Measurements from ENCODE around the gene HSPH1.
"Not testable (repeated sequence)": the region's sequence is repeated elsewhere in the genome, so short reads cannot be mapped to it uniquely, and the experiment has no call there.

Gene HSPH1

DNA sequence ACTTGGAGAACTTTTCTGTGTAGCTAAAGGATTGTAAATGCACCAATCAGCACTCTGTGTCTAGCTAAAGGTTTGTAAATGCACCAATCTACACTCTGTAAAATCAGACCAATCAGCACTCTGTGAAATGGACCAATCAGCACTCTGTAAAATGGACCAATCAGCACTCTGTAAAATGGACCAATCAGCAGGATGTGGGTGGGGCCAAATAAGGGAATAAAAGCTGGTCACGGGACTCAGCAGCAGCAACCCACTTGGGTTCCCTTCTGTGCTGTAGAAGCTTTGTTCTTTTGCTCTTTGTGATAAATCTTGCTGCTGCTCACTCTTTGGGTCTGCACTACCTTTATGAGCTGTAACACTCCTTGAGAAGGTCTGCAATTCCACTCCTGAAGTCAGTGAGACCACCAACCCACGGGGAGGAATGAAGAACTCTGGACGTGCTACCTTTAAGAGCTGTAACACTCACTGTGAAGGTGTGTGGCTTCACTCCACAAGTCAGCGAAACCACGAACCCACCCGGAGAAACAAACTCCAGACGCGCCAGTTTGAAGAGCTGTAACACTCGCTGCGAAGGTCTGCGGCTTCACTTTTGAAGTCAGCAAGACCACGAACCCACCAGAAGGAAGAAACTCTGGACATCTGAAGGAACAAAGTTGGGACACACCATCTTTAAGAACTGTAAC lies 16.2 kb upstream of the HSPH1 start:
- not testable (repeated sequence) for DNase-seq (ENCODE audit: low read depth in 1 of 2, low spot score in 1 of 2)

- DNase-seq (ENCODE audit: low read depth in 1 of 2, low spot score in 1 of 2), result no peak
Observed at GRCh38 chr13:31175847-31176532, 14.3 kb upstream of the HSPH1 start.

GRCh38 chr13:31174018-31174417 lies 12.3 kb upstream of the HSPH1 start:
- DNase-seq (ENCODE audit: low read depth in 1 of 2, low spot score in 1 of 2), result no peak

GRCh38 chr13:31172535-31172934 lies 10.8 kb upstream of the HSPH1 start:
- no peak for DNase-seq (ENCODE audit: low read depth in 1 of 2, low spot score in 1 of 2)

DNA sequence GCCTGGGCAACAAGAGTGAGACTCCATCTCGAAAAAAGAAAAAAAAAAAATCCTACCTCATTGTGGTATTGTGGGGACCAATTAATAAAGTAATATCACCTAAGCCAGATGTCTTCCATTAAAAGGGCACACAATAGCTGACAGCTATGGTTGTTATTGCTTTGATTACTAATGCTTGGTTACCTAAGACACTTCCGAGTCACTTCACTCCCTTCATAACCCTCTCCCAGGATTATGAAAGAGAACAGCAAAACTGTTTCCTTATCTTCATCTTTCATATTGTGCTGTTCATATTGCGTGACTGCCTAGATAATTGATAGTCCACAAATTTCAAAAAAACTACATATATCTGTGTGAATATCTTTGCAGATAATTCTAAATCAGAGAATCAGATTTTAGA lies 10.3 kb upstream of the HSPH1 start:
- DNase-seq (ENCODE audit: low read depth in 1 of 2, low spot score in 1 of 2), result no peak

GRCh38 chr13:31168736-31169135 lies 7.0 kb upstream of the HSPH1 start:
- DNase-seq (ENCODE audit: low read depth in 1 of 2, low spot score in 1 of 2), result no peak

DNA sequence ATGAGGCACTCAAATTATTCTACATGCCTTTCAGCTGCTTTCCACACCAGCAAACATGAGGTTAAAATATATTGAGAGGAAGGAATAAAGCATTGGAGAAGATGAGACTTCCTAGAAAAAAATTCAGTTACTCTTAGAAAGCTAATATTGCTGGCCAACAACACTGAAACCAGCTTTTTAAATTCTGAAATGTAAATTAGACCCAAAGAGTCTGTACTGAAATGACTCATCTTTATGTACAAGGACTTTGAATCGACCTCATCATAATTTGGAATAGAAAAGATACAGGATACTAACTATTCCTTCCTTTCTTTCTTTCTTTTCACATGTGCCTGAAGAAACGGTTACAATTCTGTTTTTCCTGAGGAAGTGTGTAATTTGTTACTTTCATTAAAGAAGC lies 6.5 kb upstream of the HSPH1 start:
- DNase-seq (ENCODE audit: low read depth in 1 of 2, low spot score in 1 of 2), result no peak

GRCh38 chr13:31167490-31167889 lies 5.8 kb upstream of the HSPH1 start:
- no peak for DNase-seq (ENCODE audit: low read depth in 1 of 2, low spot score in 1 of 2)

DNA sequence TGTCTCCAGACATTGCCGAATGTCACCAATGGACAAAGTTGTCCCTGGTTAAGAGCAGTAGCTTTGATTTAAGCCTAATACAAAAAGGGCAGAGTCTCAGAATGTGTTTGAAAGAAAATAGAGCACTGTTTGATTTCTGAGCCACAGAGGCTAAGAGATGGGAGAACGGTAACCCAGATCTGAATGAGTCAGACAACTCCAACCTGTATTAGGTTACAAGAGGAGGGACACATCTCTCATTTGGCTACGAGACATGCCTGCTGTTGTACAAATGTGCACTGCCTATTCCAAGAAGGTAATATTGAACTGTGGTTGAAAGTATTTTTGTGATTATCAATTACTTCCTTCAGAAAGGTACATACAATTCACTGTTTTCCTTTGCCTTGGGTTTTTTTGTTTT lies 4.9 kb upstream of the HSPH1 start:
- no peak for DNase-seq (ENCODE audit: low read depth in 1 of 2, low spot score in 1 of 2)

GRCh38 chr13:31162151-31163008 lies 676 bp upstream of the HSPH1 start:
- peak; percentile 80 to 90 for DNase-seq (ENCODE audit: low read depth in 1 of 2, low spot score in 1 of 2)

- peak; percentile 34 to 56 for DNase-seq (ENCODE audit: low read depth in 1 of 2, low spot score in 1 of 2)
Observed at GRCh38 chr13:31160857-31161556, 697 bp downstream of the HSPH1 start.

DNA sequence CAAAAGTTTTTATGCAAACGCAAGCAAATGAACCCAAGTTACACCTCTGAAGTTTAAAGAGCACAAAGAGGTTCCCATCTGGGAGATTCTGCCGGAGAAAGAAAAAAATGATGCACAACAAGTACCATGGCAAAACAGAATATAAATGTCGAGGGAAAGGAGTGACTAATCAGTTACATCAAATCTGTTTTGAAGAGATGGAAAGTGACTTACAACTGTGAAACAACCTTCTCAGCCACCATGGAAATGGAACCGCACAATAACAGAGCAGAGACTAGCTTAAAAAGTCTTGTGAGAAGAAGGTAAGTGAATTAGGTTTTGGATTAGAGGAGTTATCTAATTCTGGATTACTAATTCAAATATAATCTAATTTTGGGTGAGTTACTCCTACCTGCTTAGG lies 2.4 kb downstream of the HSPH1 start:
- DNase-seq (ENCODE audit: low read depth in 1 of 2, low spot score in 1 of 2), result no peak

DNA sequence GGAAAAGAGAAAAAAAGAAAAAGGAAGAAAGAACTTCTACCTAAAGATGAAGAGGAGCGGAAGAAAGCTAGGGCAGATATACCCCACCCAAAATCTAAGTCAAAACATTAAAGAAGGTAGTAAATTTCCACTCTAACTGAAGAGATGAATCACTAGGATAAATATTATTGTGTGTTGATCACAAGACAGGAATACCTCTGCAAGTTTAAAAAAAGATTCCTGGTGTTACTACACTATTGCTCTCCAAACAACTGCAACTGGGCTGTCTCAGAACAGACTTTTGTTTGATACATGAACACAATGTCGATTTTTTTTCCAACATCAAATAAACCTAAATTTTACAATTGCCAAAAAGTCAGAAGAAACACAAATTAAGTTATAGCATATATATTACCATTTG lies 6.8 kb downstream of the HSPH1 start:
- no peak for DNase-seq (ENCODE audit: low read depth in 1 of 2, low spot score in 1 of 2)

- no peak for DNase-seq (ENCODE audit: low read depth in 1 of 2, low spot score in 1 of 2)
Observed at GRCh38 chr13:31151837-31152236, 9.9 kb downstream of the HSPH1 start.

- no peak for DNase-seq (ENCODE audit: low read depth in 1 of 2, low spot score in 1 of 2)
Observed at GRCh38 chr13:31150315-31150985, 11.3 kb downstream of the HSPH1 start.

GRCh38 chr13:31149604-31150003 lies 12.1 kb downstream of the HSPH1 start:
- no peak for DNase-seq (ENCODE audit: low read depth in 1 of 2, low spot score in 1 of 2)

DNA sequence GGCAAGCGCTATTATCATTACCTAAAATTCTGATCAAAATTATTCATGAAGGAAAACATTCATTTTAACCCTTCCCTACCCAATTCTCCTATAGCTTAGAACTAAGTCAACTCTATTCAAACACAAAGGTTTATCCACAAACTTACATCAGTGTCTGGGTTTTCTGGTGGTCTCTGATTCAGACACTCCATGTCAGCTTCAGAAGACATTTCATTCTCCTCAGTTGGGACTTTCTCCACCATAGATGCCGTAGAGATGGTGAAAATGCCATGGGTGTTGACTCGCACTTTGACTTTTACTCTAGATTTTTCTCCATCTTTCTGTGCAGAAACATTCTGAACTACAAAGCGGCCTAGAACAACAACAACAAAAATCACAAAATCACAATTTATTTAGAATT lies 16.3 kb downstream of the HSPH1 start:
- no peak for DNase-seq (ENCODE audit: low read depth in 1 of 2, low spot score in 1 of 2)

DNA sequence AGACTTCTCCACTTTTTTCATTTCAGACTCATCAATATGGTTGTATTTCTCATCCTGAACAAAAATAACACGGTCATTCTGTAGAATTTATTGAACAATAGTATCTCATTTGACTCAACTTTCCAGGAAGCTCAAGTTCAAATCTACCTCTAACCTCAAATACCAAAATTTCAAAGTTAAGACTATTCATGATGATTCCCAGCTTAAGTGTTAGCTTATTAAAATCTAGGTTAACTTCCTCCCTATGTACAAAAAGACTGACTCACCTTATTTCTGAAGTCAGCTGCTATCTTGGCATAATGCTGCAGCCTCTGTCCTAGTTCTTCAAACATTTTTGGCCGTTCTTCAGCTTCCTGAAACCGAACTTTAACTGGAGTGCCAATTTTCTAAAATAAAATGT lies 23.2 kb downstream of the HSPH1 start:
- DNase-seq (ENCODE audit: low read depth in 1 of 2, low spot score in 1 of 2), result no peak

DNA sequence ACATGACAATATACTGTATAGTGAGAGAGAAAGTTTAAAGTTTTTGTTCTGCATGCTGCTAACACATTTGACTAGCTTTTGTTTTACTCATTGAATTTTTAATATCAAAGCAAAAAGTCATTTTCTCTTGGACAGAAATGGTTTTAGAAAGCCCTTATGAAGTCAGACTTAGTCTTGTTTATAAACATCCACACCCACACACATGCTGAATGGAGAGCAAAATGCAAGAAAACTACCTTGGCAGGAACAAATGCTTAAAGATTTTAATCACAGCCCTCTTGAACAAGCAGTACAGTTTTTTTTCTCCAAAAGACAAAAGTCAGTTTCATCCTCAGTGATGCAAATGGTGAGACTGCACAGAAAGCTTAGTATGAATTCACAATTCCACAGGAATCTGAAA lies 25.0 kb downstream of the HSPH1 start:
- DNase-seq (ENCODE audit: low read depth in 1 of 2, low spot score in 1 of 2), result no peak

DNA sequence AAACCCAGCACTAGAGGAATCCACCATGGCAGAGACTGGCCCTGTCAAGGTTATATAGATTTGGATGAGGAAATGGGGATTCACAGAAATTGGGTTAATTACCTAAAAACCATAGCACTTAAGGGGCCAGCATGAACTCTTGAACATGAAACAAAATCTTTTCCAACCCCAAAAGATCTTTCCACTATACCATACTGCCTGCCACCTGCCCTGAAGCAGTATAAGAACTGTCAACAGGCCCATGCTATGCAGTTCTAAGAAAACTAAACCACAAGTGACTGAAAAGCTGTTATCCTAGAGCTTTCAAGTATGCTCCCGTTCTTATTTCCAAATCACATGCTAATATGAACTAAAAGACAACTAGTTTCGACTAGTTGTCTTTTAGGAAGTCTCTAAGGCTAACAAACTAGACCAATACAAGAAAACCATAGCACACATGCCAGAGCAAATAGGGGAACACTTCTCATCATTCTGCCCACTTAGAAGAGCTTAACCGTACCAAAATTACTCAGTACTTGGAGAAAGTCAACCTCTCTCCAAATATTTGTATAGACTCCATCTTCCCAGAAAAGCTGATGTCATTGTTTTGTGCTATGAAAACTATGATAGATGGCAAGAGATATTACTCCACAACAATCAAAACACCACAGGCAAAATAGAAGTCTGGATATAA lies 27.5 kb downstream of the HSPH1 start:
- no peak for DNase-seq (ENCODE audit: low read depth in 1 of 2, low spot score in 1 of 2)
